ENCODE results near the gene KCNN1. TPM values are rescaled to one million over a fixed set of nuclear protein-coding genes. Genes with fewer than 3 reads are reported as not detected.
"Not testable (repeated sequence)": the region's sequence is repeated elsewhere in the genome, so short reads cannot be mapped to it uniquely, and the experiment has no call there.

The KCNN1 gene
- total RNA-seq, 1 experiment from 2014 or later = not detected

DNA sequence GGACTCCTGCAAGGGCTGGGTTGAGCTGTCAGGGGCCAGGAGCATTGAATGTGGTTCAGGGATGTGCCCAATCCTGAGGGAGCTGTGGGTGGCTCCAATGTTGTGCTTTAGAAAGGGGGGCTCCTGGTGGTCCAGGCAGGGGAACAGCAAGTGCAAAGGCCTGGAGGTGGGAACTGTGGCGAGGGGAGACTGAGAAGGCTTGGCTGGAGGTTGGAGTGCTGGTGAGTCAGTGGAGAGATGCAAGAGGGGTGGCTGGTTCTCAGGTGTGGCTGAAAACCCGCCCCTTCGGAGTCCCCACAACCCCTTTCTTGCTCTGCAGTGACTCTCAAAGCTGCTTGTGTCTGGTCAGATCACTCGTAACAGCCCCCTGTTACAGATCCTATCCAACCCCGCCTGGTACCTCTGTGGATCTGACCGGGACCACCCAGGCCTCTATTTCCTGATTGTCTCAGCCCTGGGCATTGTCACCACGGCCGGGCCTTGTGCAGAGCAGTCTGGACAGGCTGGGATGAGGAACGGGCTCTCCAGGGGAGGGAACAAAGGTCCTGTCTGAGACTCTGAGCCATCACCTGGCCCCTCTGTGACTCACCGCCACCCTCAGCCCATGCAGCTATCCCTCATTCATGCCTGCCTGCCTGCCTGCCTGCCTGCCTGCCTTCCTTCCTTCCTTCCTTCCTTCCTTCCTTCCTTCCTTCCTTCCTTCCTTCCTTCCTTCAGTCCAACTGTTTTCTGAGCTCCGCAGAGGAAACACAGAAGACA is 1.4 kb upstream of the KCNN1 start:
- in situ Hi-C loops (cut with HindIII; ENCODE audit: low pct_unique_long_range_greater_than_20kb, low sequenced_read_pairs) = no loop called here
- DNase-seq (ENCODE audit: low read depth) = no peak

DNA sequence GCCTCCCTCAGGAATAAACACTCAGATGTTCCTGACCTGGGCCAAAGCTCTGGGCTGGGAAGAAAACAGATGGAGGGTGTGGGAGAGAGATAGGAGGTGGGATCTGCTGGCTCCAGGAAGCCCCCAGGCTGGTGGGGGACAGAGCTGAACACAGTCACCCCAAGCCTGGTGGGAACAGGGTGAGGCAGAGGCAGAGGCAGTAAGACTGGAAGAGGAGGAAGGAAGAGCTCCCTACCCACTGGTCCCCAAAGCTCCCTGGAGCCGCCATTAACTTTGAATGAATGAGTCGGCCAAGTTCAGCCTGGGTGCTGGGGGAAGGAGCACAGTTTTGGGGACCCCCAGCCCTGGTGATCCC is 801 bp upstream of the KCNN1 start:
- in situ Hi-C loops (cut with HindIII; ENCODE audit: low pct_unique_long_range_greater_than_20kb, low sequenced_read_pairs) = no loop called here
- DNase-seq (ENCODE audit: low read depth) = no peak

DNA sequence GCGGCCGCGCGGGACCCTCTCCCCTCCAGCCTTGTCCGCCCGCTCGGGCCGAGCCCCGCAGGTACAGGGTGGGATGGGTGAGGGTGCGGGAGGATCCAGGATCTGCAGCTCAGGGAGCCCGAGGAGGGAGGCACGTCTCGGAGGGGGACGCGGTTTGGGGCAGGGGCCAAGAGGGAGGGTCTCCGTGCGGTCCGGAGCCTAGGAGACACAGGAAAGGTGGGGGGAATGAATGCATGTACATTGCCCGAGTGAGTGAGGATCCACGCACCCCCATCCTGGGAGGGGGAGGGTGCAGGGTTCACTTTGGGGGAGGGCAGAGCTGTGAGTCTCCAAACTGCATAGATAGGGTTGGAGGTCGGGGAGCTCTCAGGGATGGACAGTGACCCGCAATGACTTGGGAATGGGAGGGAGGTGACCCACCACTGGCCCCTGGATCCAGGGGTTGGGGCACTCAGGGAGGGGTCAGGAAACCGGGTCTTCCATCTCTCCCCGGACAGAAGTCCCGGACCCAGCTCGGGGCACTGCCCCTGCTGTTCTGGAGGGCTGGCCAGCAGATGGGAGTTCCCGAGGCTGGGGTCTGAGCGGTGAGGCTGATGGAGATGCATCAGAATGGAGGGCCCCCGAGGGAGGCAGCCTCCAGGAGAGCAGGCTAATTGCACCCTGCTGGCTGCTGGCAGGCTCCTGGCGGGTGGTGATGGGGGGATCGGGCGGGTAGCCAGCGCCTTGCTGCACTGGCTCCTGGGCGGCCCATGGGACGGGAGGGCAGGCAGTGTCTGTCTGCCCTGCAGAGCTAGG is 547 bp downstream of the KCNN1 start:
- no peak for DNase-seq (ENCODE audit: low read depth)
- in situ Hi-C loops (cut with HindIII; ENCODE audit: low pct_unique_long_range_greater_than_20kb, low sequenced_read_pairs) = no loop called here

DNA sequence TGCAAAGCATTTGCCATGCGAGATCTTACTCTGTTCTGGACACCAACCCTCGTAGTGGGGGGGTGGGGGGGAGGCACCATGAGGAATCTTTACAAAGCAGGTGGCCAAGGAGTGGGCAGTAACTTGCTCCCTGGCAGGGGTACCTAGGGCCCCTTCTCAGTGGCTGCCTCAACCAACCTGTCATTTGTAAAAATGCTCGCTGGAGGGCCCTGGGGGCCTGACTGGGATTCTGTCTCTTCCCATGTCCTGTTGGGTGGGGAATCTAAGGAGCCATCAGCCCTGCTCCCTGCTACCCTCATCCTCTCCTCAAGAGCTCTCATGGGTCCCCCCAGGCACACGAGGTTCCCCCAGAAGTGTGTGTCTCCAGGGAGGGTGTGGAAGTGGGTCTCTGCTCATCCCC is 1.5 kb downstream of the KCNN1 start:
- in situ Hi-C loops (cut with HindIII; ENCODE audit: low pct_unique_long_range_greater_than_20kb, low sequenced_read_pairs) = no loop called here
- no peak for DNase-seq (ENCODE audit: low read depth)

DNA sequence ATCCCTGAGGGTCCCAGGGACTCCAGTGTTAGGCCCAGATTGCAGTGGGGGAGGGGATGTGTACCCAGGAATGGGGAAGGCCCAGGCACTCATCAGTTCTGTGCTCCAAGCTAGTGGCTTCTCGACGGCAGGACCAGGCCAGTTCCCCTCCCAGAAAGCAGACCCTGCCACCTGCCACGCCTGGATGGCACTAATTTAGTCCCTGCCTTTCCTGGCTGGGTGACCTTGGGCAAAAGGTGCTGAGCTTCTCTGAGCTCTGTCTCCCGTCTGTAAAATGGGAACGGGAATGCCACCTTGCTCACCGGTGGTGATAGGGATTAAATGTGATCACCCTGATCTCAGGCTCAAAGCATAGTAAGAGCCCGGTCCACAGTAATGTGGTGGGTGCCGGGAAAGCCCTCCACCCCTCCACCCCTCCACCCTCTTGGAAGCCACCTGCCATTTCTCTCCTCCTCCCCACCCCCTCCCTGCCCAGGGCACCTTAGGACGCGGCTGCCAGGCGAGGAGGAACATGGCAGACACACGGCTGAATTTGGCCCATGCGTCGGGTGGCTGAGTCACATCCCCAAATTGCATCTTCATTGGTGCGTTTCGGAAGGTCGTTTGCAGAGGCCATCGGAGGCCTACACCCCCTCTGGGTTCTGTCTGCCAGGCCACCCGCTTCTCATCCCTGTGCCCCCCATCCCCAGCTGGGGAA is 2.3 kb downstream of the KCNN1 start:
- in situ Hi-C loops (cut with HindIII; ENCODE audit: low pct_unique_long_range_greater_than_20kb, low sequenced_read_pairs) = no loop called here

DNA sequence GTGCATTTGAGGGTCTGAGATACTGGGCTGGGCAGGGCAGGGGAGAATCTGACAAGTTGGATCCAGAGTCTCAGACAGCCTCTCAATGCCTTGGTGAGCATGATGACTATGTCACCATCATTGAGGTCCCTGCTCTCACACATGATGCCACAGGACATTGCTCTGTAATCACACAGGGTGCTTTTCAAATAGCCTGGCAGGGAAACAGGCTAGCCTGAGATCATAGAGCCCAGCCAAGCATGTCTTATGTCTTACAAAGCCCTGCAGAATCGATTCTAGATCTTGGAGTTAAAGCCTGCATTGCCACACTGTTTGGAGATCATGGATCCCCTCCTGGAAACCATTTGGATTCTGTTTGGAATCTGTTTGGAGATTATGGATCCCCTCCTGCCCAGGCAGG is 5.3 kb downstream of the KCNN1 start:
- in situ Hi-C loops (cut with HindIII; ENCODE audit: low pct_unique_long_range_greater_than_20kb, low sequenced_read_pairs) = no loop called here
- no peak for DNase-seq (ENCODE audit: low read depth)

More for the DNA sequence above, 2.3 kb downstream of the KCNN1 start:
- no peak for DNase-seq (ENCODE audit: low read depth)

DNA sequence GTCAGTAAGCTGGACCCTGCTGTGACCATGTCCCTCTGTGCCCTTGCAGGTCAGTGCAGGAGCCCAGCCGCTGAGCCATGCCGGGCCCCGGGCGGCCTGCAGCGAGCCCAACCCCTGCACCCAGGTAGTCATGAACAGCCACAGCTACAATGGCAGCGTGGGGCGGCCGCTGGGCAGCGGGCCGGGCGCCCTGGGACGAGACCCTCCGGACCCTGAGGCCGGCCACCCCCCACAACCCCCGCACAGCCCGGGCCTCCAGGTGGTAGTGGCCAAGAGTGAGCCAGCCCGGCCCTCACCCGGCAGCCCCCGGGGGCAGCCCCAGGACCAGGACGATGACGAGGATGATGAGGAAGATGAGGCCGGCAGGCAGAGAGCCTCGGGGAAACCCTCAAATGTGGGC is 6.9 kb downstream of the KCNN1 start:
- in situ Hi-C loops (cut with HindIII; ENCODE audit: low pct_unique_long_range_greater_than_20kb, low sequenced_read_pairs) = no loop called here
- DNase-seq (ENCODE audit: low read depth) = no peak

DNA sequence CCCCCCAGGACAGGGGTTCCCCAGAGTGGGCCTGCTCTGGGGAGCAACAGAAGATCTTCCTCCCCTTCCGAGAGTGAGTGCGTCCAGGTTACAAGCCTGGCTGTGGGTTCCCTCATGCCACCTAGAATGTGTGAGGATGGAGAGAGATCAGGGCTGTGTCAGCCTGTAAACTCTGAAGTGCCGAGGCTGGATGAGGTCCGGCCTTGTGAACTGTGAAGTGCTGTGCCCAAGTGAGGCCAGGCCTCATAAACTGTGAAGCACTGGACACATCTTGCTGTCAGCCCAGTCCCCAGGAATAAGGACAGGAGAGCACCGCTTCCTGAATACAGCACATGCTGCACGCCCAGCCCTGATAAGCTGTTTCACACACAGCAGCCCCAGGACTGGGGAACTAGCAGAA is 7.6 kb downstream of the KCNN1 start:
- in situ Hi-C loops (cut with HindIII; ENCODE audit: low pct_unique_long_range_greater_than_20kb, low sequenced_read_pairs) = no loop called here

DNA sequence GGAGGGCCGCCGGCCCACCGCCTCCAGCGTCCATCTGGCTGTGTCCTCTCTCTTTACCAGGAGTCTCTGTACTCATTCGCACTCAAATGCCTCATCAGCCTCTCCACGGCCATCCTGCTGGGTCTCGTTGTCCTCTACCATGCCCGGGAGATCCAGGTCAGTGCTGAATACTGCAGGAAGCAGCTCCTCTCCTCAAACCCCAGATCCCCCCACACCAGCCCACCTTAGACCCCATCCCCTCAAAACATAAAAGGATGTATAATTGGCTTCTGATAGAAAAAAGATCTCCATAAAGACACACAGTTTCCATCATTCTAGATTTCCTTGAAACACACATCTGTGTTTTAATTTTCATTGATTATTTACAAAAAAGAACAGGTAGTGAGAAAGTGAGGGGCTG is 8.1 kb downstream of the KCNN1 start:
- DNase-seq (ENCODE audit: low read depth) = no peak
- in situ Hi-C loops (cut with HindIII; ENCODE audit: low pct_unique_long_range_greater_than_20kb, low sequenced_read_pairs) = no loop called here

More for the DNA sequence above, 7.6 kb downstream of the KCNN1 start:
- DNase-seq (ENCODE audit: low read depth) = no peak

DNA sequence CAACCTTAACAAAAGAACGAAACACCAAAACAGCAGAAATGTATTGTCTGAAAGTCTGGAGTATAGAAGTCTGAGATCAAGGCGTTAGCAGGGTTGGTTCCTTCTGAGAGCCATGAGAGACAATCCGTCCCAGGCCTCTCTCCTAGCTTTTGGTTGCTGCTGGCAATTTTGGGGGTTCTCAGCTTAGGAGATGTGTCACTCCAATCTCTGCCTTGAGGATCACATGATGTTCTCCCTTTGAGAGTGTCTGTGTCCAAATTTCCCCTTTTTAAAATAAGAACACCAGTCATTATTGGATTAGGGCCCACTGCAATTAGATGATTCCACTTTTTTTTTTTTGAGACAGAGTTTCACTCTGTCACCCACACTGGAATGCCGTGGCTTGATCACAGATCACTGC is 10.1 kb downstream of the KCNN1 start:
- in situ Hi-C loops (cut with HindIII; ENCODE audit: low pct_unique_long_range_greater_than_20kb, low sequenced_read_pairs) = no loop called here

DNA sequence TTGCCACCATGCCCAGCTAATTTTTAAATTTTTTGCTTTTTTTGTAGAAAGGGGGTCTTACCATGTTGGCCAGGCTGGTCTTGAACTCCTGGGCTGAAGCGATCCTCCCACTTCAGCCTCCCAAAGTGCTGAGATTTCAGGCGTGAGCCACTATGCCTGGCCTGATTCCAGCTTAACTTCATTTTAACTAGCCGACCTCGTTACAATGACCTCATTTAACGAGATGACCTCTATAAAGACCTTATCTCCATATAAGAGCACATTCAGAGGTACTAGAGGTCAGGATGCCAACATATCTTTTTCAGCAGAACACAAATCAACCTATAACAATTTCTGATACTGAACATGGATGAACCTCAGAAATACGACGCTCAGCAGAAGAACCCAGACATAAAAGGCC is 10.6 kb downstream of the KCNN1 start:
- in situ Hi-C loops (cut with HindIII; ENCODE audit: low pct_unique_long_range_greater_than_20kb, low sequenced_read_pairs) = no loop called here

More for the DNA sequence above, 10.1 kb downstream of the KCNN1 start:
- no peak for DNase-seq (ENCODE audit: low read depth)

DNA sequence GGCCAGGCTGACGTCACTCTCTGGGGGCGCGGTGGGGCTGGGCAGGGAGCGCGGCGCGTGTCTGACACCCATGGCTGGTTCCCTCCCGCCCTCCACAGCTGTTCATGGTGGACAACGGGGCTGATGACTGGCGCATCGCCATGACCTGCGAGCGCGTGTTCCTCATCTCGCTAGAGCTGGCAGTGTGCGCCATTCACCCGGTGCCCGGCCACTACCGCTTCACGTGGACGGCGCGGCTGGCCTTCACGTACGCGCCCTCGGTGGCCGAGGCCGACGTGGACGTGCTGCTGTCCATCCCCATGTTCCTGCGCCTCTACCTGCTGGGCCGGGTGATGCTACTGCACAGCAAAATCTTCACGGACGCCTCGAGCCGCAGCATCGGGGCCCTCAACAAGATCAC is 14.7 kb downstream of the KCNN1 start:
- in situ Hi-C loops (cut with HindIII; ENCODE audit: low pct_unique_long_range_greater_than_20kb, low sequenced_read_pairs) = no loop called here

More for the DNA sequence above, 10.6 kb downstream of the KCNN1 start:
- no peak for DNase-seq (ENCODE audit: low read depth)

DNA sequence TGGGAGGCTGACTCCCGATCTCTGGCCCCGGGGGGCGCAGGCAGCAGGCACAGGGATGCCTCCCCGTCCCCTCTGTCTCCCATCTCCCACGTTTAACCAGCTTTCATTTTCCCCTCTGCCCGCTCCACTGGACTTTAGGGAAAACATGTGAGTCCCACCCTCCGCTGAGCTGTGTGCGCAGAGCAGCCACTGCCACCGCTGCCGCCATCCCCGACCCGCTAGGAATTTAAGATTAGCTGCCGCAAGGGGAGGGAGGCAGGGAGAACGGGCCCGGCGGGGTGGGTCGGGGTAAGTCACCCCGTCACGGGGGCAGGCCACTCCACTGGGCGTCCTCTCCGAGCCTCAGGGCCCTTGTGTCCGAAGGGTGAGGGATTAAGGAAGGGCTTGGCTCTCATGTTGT is 15.5 kb downstream of the KCNN1 start:
- DNase-seq (ENCODE audit: low read depth) = no peak

More for the DNA sequence above, 14.7 kb downstream of the KCNN1 start:
- DNase-seq (ENCODE audit: low read depth) = no peak

DNA sequence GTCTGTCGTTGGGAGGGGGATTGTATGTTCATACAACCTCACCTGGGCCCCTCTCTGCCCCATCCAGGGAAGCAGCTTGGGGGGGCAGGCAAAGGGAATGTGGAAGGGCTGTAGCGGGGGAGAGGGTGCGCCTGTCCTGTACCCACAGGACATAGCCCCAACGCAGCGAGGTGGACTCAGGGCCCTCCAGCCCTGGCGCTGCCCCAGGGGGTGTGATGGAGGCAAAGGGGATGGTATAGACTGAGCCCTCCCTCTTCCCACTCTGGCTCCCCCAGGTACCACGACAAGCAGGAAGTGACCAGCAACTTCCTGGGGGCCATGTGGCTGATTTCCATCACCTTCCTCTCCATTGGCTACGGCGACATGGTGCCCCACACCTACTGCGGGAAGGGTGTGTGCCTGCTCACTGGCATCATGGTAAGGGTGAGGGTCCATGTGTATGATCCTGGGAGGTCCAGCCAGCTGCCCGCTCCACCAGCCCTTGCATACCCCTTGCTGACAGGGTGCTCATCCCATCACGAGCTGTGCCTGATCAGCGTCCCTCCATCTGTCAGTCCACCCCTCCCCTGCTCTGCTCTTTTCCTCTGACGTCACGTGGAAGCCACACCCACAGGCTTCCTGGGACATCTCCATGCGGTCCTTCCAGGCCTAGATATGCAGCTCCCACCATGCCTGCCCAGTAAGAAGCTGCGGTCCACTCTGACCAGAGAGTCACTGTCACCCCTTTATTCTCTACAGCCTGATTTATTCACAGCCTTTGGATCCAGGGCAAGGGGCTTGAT is 18.3 kb downstream of the KCNN1 start:
- no peak for DNase-seq (ENCODE audit: low read depth)
- in situ Hi-C loops (cut with HindIII; ENCODE audit: low pct_unique_long_range_greater_than_20kb, low sequenced_read_pairs) = no loop called here

More for the DNA sequence above, 15.5 kb downstream of the KCNN1 start:
- in situ Hi-C loops (cut with HindIII; ENCODE audit: low pct_unique_long_range_greater_than_20kb, low sequenced_read_pairs) = no loop called here

DNA sequence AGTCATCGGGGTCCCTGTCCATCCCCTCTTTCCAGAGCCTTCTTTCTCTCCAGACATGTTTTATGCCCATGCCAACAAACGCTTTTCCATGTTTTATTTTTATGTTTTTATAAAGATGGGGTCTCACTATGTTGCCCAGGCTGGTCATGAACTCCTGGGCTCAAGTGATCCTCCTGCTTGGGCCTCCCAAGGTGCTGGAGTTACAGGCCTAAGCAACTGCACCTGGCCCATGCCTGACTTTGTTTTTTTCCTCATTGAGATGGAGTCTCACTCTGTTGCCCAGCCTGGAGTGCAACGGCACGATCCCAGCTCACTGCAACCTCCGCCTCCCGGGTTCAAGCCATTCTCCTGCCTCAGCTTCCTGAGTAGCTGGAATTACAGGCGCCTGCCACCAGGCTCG is 19.7 kb downstream of the KCNN1 start:
- in situ Hi-C loops (cut with HindIII; ENCODE audit: low pct_unique_long_range_greater_than_20kb, low sequenced_read_pairs); DNase-seq (ENCODE audit: low read depth): not testable (repeated sequence)

DNA sequence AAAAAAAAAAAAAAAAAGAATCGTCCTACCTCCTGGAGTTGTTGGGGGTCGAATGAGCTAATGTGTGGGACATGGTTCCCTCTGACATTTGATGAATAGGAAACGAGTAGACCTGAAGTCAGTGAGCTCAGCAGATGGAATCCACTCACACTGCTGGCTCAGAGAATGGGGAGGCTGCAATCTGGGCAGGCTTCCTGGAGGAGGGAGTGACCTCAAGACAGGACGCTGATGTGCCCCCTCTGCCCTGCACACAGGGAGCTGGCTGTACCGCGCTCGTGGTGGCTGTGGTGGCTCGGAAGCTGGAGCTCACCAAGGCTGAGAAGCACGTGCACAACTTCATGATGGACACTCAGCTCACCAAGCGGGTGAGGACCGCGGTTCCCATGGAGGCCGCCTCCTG is 21.3 kb downstream of the KCNN1 start:
- in situ Hi-C loops (cut with HindIII; ENCODE audit: low pct_unique_long_range_greater_than_20kb, low sequenced_read_pairs) = no loop called here

DNA sequence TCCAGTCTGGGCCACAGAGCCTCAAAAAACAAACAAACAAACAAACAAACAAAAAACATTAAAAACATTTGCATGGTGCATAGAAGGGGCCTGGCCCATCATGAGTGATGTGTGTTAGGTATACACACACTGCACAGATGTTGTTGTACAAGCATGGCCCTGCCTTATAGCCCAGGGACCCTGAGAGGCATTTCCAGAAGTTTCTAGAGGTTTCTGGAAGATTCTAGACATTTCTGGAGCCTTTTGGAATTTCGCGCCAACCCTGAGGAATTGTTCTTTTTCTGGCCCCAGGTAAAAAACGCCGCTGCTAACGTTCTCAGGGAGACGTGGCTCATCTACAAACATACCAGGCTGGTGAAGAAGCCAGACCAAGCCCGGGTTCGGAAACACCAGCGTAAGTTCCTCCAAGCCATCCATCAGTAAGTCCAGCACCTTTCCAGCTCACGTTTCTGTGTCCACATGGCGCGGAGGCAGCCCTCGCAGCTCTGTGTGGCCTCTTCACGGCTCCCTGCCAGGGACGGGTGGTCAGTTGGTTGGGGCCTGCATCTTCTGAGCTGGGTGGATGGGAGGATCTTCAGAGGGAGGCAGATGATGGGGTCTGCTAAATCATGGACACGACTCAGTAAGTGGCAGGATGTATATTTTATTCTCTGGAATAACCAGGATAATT is 22.7 kb downstream of the KCNN1 start:
- in situ Hi-C loops (cut with HindIII; ENCODE audit: low pct_unique_long_range_greater_than_20kb, low sequenced_read_pairs) = no loop called here

More for the DNA sequence above, 21.3 kb downstream of the KCNN1 start:
- no peak for DNase-seq (ENCODE audit: low read depth)

More for the DNA sequence above, 22.7 kb downstream of the KCNN1 start:
- no peak for DNase-seq (ENCODE audit: low read depth)
